HCT116 (cell line): Measurements from ENCODE around the gene EP400. TPM values are rescaled to one million over a fixed set of nuclear protein-coding genes. Genes with fewer than 3 reads are reported as not detected.

Source experiments
- ATAC-seq: fragments of 200-7000 bp; cut with Tn5 transposase; 2 replicates; pipeline ENCODE4 v1.9.1; 2020; ENCODE audit warnings: mild to moderate bottlenecking, moderate library complexity
- BruUV-seq: library from RNA; stranded (reverse); fragments of 400-500 nt; replicated peaks from 2 replicates; lab custom pipeline; 2021; lab: Mats Ljungman, UMichigan
- CTCF ChIA-PET: fragments of 300-600 bp; sonication (Branson Sonifier 250); formaldehyde crosslinking; loops from one replicate; lab custom pipeline; 2021; ENCODE audit warnings: antibody characterized with exemption; lab: Charles Lee
- POLR2A ChIA-PET: fragments of 300-600, 350-600 bp; sonication (Branson Sonifier 250); formaldehyde crosslinking; loops from one replicate; lab custom pipeline; 2021; ENCODE audit warnings: antibody characterized with exemption; lab: Charles Lee
- RAD21 ChIA-PET, 2 experiments: fragments of 300-600 bp; sonication (Branson Sonifier 250); formaldehyde crosslinking; loops; one replicate each; lab custom pipeline; 2023; ENCODE audit warnings: low total read pairs in 2 of 2; ENCODE audit not compliant: uncharacterized antibody in 2 of 2, unreplicated experiment in 2 of 2, low non-redundant PET in 1 of 2; lab: Charles Lee
- DNase-seq: peaks from one replicate; pipeline ENCODE4 v3.0.0-alpha.2; 2010; ENCODE audit warnings: low read depth, low spot score
- H2AFZ ChIP-seq: fragments of 200-600 bp; shearing (Covaris generic), sonication (generic); 2 replicates; pipeline ENCODE4 v1.6.1; 2017; ENCODE audit warnings: low read depth, mixed run types, mixed read lengths, antibody characterized with exemption, low read length; ENCODE audit not compliant: poor library complexity, severe bottlenecking
- H3K27ac ChIP-seq: 2 replicates; pipeline ENCODE4 v1.5.1; 2012; ENCODE audit warnings: low read depth, low read length
- H3K27me3 ChIP-seq: fragments of 200-600 bp; sonication (generic); 2 replicates; pipeline ENCODE4 v1.6.1; 2016; ENCODE audit warnings: mixed run types, low read length, mixed read lengths; ENCODE audit not compliant: insufficient read depth
- H3K36me3 ChIP-seq, 2 experiments: fragments of 200-500 bp in 1 of 2; fragments of 200-600 bp in 1 of 2; sonication (Bioruptor generic) in 1 of 2; sonication (generic) in 1 of 2; 2 replicates each; pipeline versions ENCODE4 v1.5.1 to v1.6.1; 2014 to 2016; ENCODE audit warnings: low read length in 2 of 2, inconsistent platforms in 1 of 2, mixed read lengths in 1 of 2, mixed run types in 1 of 2; ENCODE audit not compliant: insufficient read depth in 2 of 2, control insufficient read depth in 1 of 2
- H3K4me1 ChIP-seq, 2 experiments: fragments of 200-600 bp in 1 of 2; sonication (generic) in 1 of 2; 2 replicates each; pipeline versions ENCODE4 v1.5.1 to v1.6.1; 2012 to 2017; ENCODE audit warnings: low read length in 2 of 2, inconsistent platforms in 1 of 2, mild to moderate bottlenecking in 1 of 2, mixed read lengths in 1 of 2, mixed run types in 1 of 2, moderate library complexity in 1 of 2; ENCODE audit not compliant: insufficient read depth in 2 of 2, control insufficient read depth in 1 of 2
- H3K4me2 ChIP-seq: fragments of 200-600 bp; sonication (generic); 2 replicates; pipeline ENCODE4 v1.6.1; 2017; ENCODE audit warnings: mixed run types, low read length, mixed read lengths
- H3K4me3 ChIP-seq, 2 experiments: fragments of 200-600 bp in 1 of 2; sonication (generic) in 1 of 2; replicated peaks in 1 of 2; 2 replicates each; pipeline ENCODE4 v1.5.1; 2011 to 2016; ENCODE audit warnings: low read length in 2 of 2, control low read depth in 1 of 2, low read depth in 1 of 2, mild to moderate bottlenecking in 1 of 2, mixed read lengths in 1 of 2, mixed run types in 1 of 2
- H3K79me2 ChIP-seq: fragments of 200-600 bp; sonication (generic); 2 replicates; pipeline ENCODE4 v1.6.1; 2017; ENCODE audit warnings: mild to moderate bottlenecking, mixed run types, low read length, moderate library complexity, mixed read lengths; ENCODE audit not compliant: insufficient read depth
- H3K9ac ChIP-seq: fragments of 200-600 bp; sonication (generic); 2 replicates; pipeline ENCODE4 v1.6.1; 2016; ENCODE audit warnings: low read length, mixed read lengths
- H3K9me2 ChIP-seq: fragments of 200-600 bp; sonication (generic), shearing (Covaris generic); 2 replicates; pipeline ENCODE4 v1.6.1; 2017; ENCODE audit warnings: mixed run types, mild to moderate bottlenecking, moderate library complexity; ENCODE audit not compliant: insufficient read depth
- H3K9me3 ChIP-seq, 2 experiments: fragments of 200-500 bp in 1 of 2; fragments of 200-600 bp in 1 of 2; sonication (Bioruptor generic) in 1 of 2; sonication (generic) in 1 of 2; 2 replicates each; pipeline ENCODE4 v1.6.1; 2014 to 2017; ENCODE audit warnings: low read length in 2 of 2, mixed read lengths in 2 of 2, inconsistent platforms in 1 of 2, low read depth in 1 of 2, mild to moderate bottlenecking in 1 of 2, mixed run types in 1 of 2, moderate library complexity in 1 of 2; ENCODE audit not compliant: control insufficient read depth in 1 of 2, insufficient read depth in 1 of 2
- H4K20me1 ChIP-seq: fragments of 200-600 bp; sonication (generic), shearing (Covaris generic); 2 replicates; pipeline ENCODE4 v1.6.1; 2017; ENCODE audit warnings: mixed run types, mild to moderate bottlenecking, moderate library complexity; ENCODE audit not compliant: insufficient read depth
- CBX3 ChIP-seq: IDR thresholded peaks from 2 replicates; pipeline ENCODE4 v1.6.1; 2012; ENCODE audit warnings: low read depth
- CEBPB ChIP-seq: IDR thresholded peaks from 2 replicates; pipeline ENCODE4 v1.6.1; 2012; ENCODE audit warnings: low read depth
- EGR1 ChIP-seq: IDR thresholded peaks from 2 replicates; pipeline ENCODE4 v1.6.1; 2012; ENCODE audit warnings: low read depth
- ELF1 ChIP-seq: IDR thresholded peaks from 2 replicates; pipeline ENCODE4 v1.6.1; 2012; ENCODE audit warnings: low read depth, borderline replicate concordance
- EZH2 ChIP-seq: fragments of 200-600 bp; sonication (generic); IDR thresholded peaks from 2 replicates; pipeline ENCODE4 v1.6.1; 2017; ENCODE audit warnings: antibody characterized with exemption, mixed run types
- EZH2phosphoT487 ChIP-seq: fragments of 200-600 bp; IDR thresholded peaks from 2 replicates; pipeline ENCODE4 v1.6.1; 2018; ENCODE audit warnings: antibody characterized with exemption, borderline replicate concordance
- FOSL1 ChIP-seq: IDR thresholded peaks from 2 replicates; pipeline ENCODE4 v1.6.1; 2012; ENCODE audit warnings: low read depth
- POLR2AphosphoS5 ChIP-seq: IDR thresholded peaks from 2 replicates; pipeline ENCODE4 v1.6.1; 2011; ENCODE audit warnings: mild to moderate bottlenecking, low read depth, low read length, moderate library complexity
- SP1 ChIP-seq: IDR thresholded peaks from 2 replicates; pipeline ENCODE4 v1.6.1; 2012; ENCODE audit warnings: low read depth
- SRF ChIP-seq: IDR thresholded peaks from 2 replicates; pipeline ENCODE4 v1.6.1; 2012; ENCODE audit warnings: low read depth
- ZFX ChIP-seq: fragments of 450-650 bp; IDR thresholded peaks from 2 replicates; pipeline ENCODE4 v1.6.1; 2017
- ZNF274 ChIP-seq: fragments of 200-500 bp; sonication (Bioruptor generic); IDR thresholded peaks from 2 replicates; pipeline ENCODE4 v1.6.1; 2014; ENCODE audit warnings: mild to moderate bottlenecking, low read depth, low read length, inconsistent platforms
- intact Hi-C: fragments of 100-400 bp; cut with micrococcal nuclease; formaldehyde crosslinking; loops from 2 replicates; pipeline ENCODE4 v1.10.0; 2022
- total RNA-seq: library from RNA; stranded (reverse); gene quantifications from one replicate; pipeline ENCODE4 v1.2.1, GENCODE V29; 2021; ENCODE audit not compliant: unreplicated experiment
- TF ChIP-seq, protein P1 (sequence below): IDR thresholded peaks from 2 replicates; pipeline ENCODE4 v1.6.1; 2012
- TF ChIP-seq, protein P2 (sequence below), 3 experiments: fragments of 200-600 bp in 1 of 3; sonication (generic) in 1 of 3; IDR thresholded peaks in 2 of 3; conservative IDR thresholded peaks in 1 of 3; 2 replicates each; pipeline ENCODE4 v1.5.1; 2012 to 2017; ENCODE audit warnings: low read depth in 2 of 3, low read length in 2 of 3, antibody characterized with exemption in 1 of 3, borderline replicate concordance in 1 of 3, control low read depth in 1 of 3, mild to moderate bottlenecking in 1 of 3, mixed read lengths in 1 of 3, mixed run types in 1 of 3, moderate library complexity in 1 of 3; ENCODE audit not compliant: insufficient read depth in 1 of 3
- TF ChIP-seq, protein P3 (sequence below): IDR thresholded peaks from 2 replicates; pipeline ENCODE4 v1.6.1; 2012
- TF ChIP-seq, protein P4 (sequence below): IDR thresholded peaks from 2 replicates; pipeline ENCODE4 v1.6.1; 2011; ENCODE audit warnings: mild to moderate bottlenecking, low read length, moderate library complexity; ENCODE audit not compliant: insufficient replicate concordance; ENCODE audit errors: extremely low read depth

Gene EP400
- total RNA-seq, 1 experiment from 2014 or later: 54.5 TPM

DNA sequence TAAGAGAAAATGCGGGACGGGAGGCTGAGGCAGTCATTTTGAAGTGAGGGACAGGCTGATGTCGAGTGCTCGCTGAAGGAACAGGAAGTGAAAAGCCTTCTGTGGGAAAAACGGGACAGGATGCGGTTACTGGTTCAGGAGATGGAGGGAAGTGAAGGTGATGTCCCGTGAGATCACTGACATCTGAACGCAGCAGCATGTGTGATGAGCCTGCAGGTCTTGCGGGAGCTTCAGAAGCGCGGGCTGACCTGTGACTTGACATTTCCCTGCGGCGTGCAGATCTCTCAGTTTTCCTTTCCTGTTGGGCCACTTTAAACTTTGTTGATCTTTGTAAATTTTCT is 116.6 kb downstream of the EP400 start:
- no peaks in the 10 kb centered on the region for H3K27me3 ChIP-seq
- peaks cover 26 to 37% of the 10 kb centered on the region in 2 experiments; a peak in 3 of 4 replicates for H3K36me3 ChIP-seq
- no peak overlapping the region for H3K9ac ChIP-seq
- RAD21 ChIA-PET: no interaction called here
- no peaks in the 10 kb centered on the region for H4K20me1 ChIP-seq
- no peaks in the 10 kb centered on the region for H3K9me3 ChIP-seq
- H3K27ac ChIP-seq: no peak overlapping the region
- no peaks in the 10 kb centered on the region for H3K4me1 ChIP-seq
- no peak for DNase-seq
- H3K4me2 ChIP-seq: no peak overlapping the region
- POLR2A ChIA-PET: no interaction called here
- no peaks in the 10 kb centered on the region for H3K79me2 ChIP-seq
- no TSS peak for BruUV-seq
- intact Hi-C loops: no loop called here
- ATAC-seq: no peak
- CTCF ChIA-PET: no interaction called here
- TF ChIP-seq, protein P1, sequence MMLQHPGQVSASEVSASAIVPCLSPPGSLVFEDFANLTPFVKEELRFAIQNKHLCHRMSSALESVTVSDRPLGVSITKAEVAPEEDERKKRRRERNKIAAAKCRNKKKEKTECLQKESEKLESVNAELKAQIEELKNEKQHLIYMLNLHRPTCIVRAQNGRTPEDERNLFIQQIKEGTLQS: no peak
- TF ChIP-seq EGR1: no peak
- TF ChIP-seq CEBPB: no peak
- no peak for TF ChIP-seq FOSL1
- no peak for TF ChIP-seq POLR2AphosphoS5
- TF ChIP-seq ZFX: no peak
- no peak for TF ChIP-seq EZH2phosphoT487
- TF ChIP-seq, protein P2, sequence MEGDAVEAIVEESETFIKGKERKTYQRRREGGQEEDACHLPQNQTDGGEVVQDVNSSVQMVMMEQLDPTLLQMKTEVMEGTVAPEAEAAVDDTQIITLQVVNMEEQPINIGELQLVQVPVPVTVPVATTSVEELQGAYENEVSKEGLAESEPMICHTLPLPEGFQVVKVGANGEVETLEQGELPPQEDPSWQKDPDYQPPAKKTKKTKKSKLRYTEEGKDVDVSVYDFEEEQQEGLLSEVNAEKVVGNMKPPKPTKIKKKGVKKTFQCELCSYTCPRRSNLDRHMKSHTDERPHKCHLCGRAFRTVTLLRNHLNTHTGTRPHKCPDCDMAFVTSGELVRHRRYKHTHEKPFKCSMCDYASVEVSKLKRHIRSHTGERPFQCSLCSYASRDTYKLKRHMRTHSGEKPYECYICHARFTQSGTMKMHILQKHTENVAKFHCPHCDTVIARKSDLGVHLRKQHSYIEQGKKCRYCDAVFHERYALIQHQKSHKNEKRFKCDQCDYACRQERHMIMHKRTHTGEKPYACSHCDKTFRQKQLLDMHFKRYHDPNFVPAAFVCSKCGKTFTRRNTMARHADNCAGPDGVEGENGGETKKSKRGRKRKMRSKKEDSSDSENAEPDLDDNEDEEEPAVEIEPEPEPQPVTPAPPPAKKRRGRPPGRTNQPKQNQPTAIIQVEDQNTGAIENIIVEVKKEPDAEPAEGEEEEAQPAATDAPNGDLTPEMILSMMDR (IDR thresholded peaks at IDR 0.05 in 2 of 3, conservative IDR thresholded peaks at IDR 0.05 in 1 of 3; ENCODE audit: borderline replicate concordance in 1 of 3, insufficient read depth in 1 of 3, low read depth in 2 of 3, low read length in 2 of 3): no peak
- TF ChIP-seq SRF: no peak
- TF ChIP-seq ELF1: no peak
- TF ChIP-seq, protein P3, sequence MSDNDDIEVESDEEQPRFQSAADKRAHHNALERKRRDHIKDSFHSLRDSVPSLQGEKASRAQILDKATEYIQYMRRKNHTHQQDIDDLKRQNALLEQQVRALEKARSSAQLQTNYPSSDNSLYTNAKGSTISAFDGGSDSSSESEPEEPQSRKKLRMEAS: no peak
- TF ChIP-seq, protein P4, sequence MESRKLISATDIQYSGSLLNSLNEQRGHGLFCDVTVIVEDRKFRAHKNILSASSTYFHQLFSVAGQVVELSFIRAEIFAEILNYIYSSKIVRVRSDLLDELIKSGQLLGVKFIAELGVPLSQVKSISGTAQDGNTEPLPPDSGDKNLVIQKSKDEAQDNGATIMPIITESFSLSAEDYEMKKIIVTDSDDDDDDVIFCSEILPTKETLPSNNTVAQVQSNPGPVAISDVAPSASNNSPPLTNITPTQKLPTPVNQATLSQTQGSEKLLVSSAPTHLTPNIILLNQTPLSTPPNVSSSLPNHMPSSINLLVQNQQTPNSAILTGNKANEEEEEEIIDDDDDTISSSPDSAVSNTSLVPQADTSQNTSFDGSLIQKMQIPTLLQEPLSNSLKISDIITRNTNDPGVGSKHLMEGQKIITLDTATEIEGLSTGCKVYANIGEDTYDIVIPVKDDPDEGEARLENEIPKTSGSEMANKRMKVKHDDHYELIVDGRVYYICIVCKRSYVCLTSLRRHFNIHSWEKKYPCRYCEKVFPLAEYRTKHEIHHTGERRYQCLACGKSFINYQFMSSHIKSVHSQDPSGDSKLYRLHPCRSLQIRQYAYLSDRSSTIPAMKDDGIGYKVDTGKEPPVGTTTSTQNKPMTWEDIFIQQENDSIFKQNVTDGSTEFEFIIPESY: no peak
- TF ChIP-seq CBX3: no peak
- TF ChIP-seq ZNF274: no peak
- no peak for TF ChIP-seq EZH2
- no peak for TF ChIP-seq SP1
- no peak overlapping the region for H2AFZ ChIP-seq
- no peaks in the 10 kb centered on the region for H3K9me2 ChIP-seq
- no peak overlapping the region for H3K4me3 ChIP-seq
